Measurements from ENCODE around the gene ZYX. TPM values are rescaled to one million over a fixed set of nuclear protein-coding genes. Genes with fewer than 3 reads are reported as not detected.

ZYX gene
- total and polyA plus RNA-seq, 2 of the 13 experiments (the other 11 are each of a cell fraction or from before 2014, with no cell fraction given) = 9.9 to 13.7 TPM

GRCh38 chr7:143408252-143408685 is 27.1 kb downstream of the ZYX start (continued):
- TF ChIP-seq ERF (CRISPR knock-in tag; IDR thresholded peaks at IDR 0.05) = no peak
- TF ChIP-seq ZNF772 (CRISPR knock-in tag; IDR thresholded peaks at IDR 0.05) = 0 out of 2 replicates have a peak, but pooled peaks have one; percentile 38
- TF ChIP-seq ZNF292 (CRISPR knock-in tag; IDR thresholded peaks at IDR 0.05; ENCODE audit: borderline replicate concordance, low read depth) = no peak
- no peak for TF ChIP-seq ATF3 (CRISPR knock-in tag; IDR thresholded peaks at IDR 0.05)
- TF ChIP-seq ZKSCAN5 (CRISPR knock-in tag; IDR thresholded peaks at IDR 0.05) = no peak
- no peak for TF ChIP-seq JUNB (CRISPR knock-in tag; IDR thresholded peaks at IDR 0.05; ENCODE audit: borderline replicate concordance)
- 0 out of 2 replicates have a peak, but pooled peaks have one; percentile 9 for TF ChIP-seq FOXP4 (CRISPR knock-in tag; IDR thresholded peaks at IDR 0.05)
- TF ChIP-seq LBX2 (CRISPR knock-in tag; IDR thresholded peaks at IDR 0.05; ENCODE audit: borderline replicate concordance) = no peak
- TF ChIP-seq THAP7 (CRISPR knock-in tag; IDR thresholded peaks at IDR 0.05) = no peak
- no peak for TF ChIP-seq ZNF761 (CRISPR knock-in tag; conservative IDR thresholded peaks at IDR 0.05)
- no peak for TF ChIP-seq ZSCAN20 (CRISPR knock-in tag; IDR thresholded peaks at IDR 0.05; ENCODE audit: borderline replicate concordance)
- no peak for TF ChIP-seq JARID2 (CRISPR knock-in tag; IDR thresholded peaks at IDR 0.05; ENCODE audit: insufficient replicate concordance)
- TF ChIP-seq ZBTB10 (CRISPR knock-in tag; IDR thresholded peaks at IDR 0.05; ENCODE audit: borderline replicate concordance) = no peak

Data from HepG2 (cell line).